ENCODE results near the gene SEMA5B. TPM values are rescaled to one million over a fixed set of nuclear protein-coding genes. Genes with fewer than 3 reads are reported as not detected.

SEMA5B gene
- total and polyA plus RNA-seq, 2 donors (not counting 3 experiments of a cell fraction or from before 2014, with no cell fraction given): 0.07 TPM; not detected in 1

DNA sequence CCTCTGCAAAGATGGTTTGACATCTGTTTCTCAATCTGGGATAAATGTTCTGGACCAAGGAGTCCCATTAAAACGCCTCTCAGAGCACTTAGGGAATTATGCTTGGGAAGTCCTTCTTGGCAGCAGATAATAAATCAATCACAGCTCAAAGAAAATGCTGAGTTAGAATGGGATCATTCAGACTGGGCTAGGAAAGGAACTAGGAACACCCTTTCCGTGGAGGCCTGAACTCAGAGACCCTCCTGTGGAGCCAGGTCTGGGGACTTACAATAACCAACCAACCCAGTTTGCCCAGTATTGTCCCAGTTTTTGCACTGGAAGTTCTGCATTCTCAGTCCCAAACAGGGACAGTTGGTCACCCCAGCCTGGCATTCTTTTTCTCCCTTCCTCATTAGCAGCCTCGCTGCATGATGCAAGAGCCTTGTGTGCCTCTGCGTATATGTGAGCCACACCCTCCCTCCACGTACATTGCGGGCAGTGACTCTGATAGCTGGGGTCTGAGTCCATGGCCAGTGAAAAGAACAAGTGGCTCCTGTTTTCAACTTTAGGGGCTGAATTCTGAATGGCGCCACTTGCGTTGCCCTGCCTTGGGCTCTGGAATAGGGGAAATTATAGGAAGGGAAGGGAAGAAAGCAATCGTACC lies 88.7 kb downstream of the SEMA5B start:
- no peaks in the 10 kb centered on the region for H3K9me3 ChIP-seq (replicated peaks; ENCODE audit: control insufficient read depth, insufficient read depth, low read length)
- H3K4me1 ChIP-seq (ENCODE audit: control insufficient read depth, extremely low read depth, insufficient read depth, low read length): peaks cover 11% of the 10 kb centered on the region
- ChIA-PET POLR2A (no interaction called here), CTCF (no interaction called here)
- H3K36me3 ChIP-seq (ENCODE audit: control insufficient read depth in 2 of 2, extremely low read depth in 1 of 2, insufficient read depth in 2 of 2, low read length in 2 of 2): no peaks in the 10 kb centered on the region
- intact Hi-C loops (cut with micrococcal nuclease): no loop called here
- H4K20me1 ChIP-seq (replicated peaks; ENCODE audit: control insufficient read depth, extremely low read depth, insufficient read depth, low read length): no peaks in the 10 kb centered on the region
- no peaks in the 10 kb centered on the region for H3K27me3 ChIP-seq (ENCODE audit: control insufficient read depth in 2 of 2, insufficient read depth in 2 of 2, low read length in 2 of 2)
- FAIRE-seq (no peak), DNase-seq (ENCODE audit: low read depth, low spot score) (no peak)
- H3K9me1 ChIP-seq (replicated peaks; ENCODE audit: control insufficient read depth, extremely low read depth, insufficient read depth, low read length): no peaks in the 10 kb centered on the region
- H2AFZ ChIP-seq (ENCODE audit: low read depth, low read length): no peak overlapping the region
- dilution Hi-C loops (cut with MboI; ENCODE audit: extremely low pct_ligation_motif_present, low sequenced_read_pairs): no loop called here
- no peak overlapping the region for H3K9ac ChIP-seq (replicated peaks; ENCODE audit: extremely low read depth, insufficient read depth, low read length)
- H3K27ac ChIP-seq (ENCODE audit: insufficient read depth, low read depth, low read length): no peak overlapping the region
- H3K4me2 ChIP-seq (ENCODE audit: insufficient read depth, low read length): no peak overlapping the region
- H3K4me3 ChIP-seq (replicated peaks in 1 of 3; ENCODE audit: insufficient read depth in 1 of 3, low read depth in 1 of 3, low read length in 3 of 3): no peak overlapping the region
- TF ChIP-seq MYC (IDR thresholded peaks at IDR 0.05; ENCODE audit: low read depth, low read length): no peak
- TF ChIP-seq FOS (IDR thresholded peaks at IDR 0.05; ENCODE audit: borderline replicate concordance, insufficient read depth, low read length): no peak
- TF ChIP-seq, protein P1, sequence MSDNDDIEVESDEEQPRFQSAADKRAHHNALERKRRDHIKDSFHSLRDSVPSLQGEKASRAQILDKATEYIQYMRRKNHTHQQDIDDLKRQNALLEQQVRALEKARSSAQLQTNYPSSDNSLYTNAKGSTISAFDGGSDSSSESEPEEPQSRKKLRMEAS (IDR thresholded peaks at IDR 0.05; ENCODE audit: insufficient read depth, insufficient read length): no peak
- TF ChIP-seq POLR2AphosphoS5 (IDR thresholded peaks at IDR 0.05; ENCODE audit: insufficient read depth, low read depth, low read length): no peak
- no peak for TF ChIP-seq EZH2 (IDR thresholded peaks at IDR 0.05; ENCODE audit: borderline replicate concordance, low read depth, low read length, severe bottlenecking)
- no peak for TF ChIP-seq POLR2A (IDR thresholded peaks at IDR 0.05; ENCODE audit: low read depth, low read length)
- TF ChIP-seq, protein P2, sequence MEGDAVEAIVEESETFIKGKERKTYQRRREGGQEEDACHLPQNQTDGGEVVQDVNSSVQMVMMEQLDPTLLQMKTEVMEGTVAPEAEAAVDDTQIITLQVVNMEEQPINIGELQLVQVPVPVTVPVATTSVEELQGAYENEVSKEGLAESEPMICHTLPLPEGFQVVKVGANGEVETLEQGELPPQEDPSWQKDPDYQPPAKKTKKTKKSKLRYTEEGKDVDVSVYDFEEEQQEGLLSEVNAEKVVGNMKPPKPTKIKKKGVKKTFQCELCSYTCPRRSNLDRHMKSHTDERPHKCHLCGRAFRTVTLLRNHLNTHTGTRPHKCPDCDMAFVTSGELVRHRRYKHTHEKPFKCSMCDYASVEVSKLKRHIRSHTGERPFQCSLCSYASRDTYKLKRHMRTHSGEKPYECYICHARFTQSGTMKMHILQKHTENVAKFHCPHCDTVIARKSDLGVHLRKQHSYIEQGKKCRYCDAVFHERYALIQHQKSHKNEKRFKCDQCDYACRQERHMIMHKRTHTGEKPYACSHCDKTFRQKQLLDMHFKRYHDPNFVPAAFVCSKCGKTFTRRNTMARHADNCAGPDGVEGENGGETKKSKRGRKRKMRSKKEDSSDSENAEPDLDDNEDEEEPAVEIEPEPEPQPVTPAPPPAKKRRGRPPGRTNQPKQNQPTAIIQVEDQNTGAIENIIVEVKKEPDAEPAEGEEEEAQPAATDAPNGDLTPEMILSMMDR (IDR thresholded peaks at IDR 0.05; ENCODE audit: extremely low read depth in 1 of 2, insufficient read depth in 1 of 2, low read depth in 1 of 2, low read length in 2 of 2): no peak
- TF ChIP-seq JUN (IDR thresholded peaks at IDR 0.05; ENCODE audit: borderline replicate concordance, insufficient read depth, insufficient read length, low read depth): no peak
- TF ChIP-seq GATA2 (IDR thresholded peaks at IDR 0.05; ENCODE audit: insufficient read depth, insufficient read length, low read depth, low read length): no peak
- no TSS peak for BruUV-seq (replicated peaks)
- H3K79me2 ChIP-seq (ENCODE audit: control insufficient read depth, insufficient read depth, low read length): no peaks in the 10 kb centered on the region

Data from endothelial cell of umbilical vein (primary cell).